Amniotic epithelial cell (primary cell): ENCODE results near the gene BRF1.

ENCODE experiments used
- DNase-seq: peaks from one replicate; pipeline ENCODE4 v3.0.0-alpha.2; 2010; ENCODE audit warnings: low read depth

BRF1 gene

DNA sequence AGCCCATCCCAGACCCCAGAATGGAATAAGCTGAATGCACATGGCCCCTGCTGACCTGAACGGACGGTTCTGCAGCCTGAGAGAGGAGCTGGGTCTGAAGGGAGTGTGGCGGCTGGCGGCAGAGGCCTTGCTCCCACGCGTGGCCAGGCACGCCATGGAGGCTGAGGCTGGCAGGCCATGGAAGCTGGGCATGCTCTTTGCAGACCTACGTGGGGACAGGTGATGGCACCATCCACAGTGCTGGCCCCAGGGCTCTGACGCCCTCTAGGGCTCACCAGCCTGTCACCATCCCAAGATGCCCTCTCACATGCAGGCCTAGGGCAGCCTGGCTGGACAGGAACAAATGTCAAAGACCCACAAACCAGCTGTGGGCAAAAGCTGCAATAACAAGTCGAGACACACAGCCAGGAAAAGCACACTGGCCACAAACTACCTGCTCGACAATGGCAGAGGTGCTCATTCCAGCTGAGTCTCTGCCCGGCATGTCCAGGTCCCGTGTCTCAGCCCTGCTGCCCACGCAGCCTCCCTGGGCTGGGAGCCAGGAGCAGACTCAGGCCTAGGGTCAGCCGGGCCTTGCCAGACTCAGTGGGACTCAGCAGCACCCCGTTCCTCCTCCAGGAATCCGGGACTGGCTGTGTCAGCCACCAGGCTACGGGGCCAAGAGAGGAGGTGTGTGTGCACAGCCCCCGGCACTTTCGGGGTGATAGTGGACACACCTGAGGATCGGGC lies 32.8 kb downstream of the BRF1 start:
- DNase-seq: no peak

DNA sequence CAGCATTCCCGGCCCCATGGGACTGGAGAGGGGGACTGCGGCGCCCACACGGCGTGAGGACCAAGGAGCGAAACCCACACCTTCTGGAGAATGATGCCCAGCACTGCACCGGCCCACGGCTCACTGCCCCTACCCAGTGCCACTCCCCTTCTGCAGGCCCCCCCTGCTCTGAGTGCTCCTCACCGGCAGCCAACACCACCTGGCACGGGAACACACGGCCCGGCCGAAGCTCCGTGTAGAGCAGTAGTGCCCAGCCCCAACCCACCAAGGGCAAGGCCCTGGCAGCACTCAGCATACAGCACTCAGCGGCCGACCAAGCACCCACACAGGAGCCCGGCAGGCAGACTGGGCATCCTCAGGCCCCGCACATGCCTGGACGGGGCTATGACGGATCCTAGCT lies 39.0 kb downstream of the BRF1 start:
- DNase-seq: no peak

- DNase-seq: no peak
Measured at GRCh38 chr14:105260959-105261358, 39.8 kb downstream of the BRF1 start.

DNA sequence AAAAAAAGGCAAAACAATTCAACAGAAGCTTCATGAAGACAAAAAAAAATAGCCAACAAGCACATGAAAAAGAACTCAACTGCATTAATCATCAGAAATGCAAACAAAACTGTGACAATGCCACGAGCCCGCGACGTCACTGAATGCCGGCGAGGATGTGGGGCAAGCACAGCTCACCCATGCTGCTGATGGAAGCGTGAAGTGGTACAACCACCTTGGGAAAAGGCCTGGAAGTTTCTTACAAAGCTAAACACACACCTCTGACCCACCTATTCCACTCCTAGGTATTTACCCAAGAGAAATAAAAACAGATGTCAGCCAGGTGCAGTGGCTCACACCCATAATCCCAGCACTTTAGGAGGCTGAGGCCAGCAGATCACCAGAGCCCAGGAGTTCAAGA lies 42.0 kb downstream of the BRF1 start:
- no peak for DNase-seq

DNA sequence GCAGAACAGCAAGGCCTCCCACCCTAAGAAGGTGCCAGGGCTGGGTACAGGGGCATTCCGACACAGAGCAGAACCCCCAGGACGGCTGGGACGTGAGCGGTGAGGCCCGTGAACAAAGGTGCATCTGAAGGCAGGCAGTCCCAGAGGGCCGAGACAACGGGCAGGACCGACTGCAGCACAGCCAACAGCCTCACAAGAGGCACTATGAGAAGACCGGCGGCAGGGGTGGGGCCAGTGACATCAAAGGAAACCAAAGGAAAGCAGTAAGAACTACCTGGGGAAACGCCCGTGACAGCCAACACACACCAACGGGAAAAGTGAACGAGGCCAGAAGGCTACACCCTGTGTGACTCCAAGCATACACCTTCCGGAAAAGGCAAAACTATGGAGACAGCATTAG lies 43.3 kb downstream of the BRF1 start:
- DNase-seq: no peak

DNA sequence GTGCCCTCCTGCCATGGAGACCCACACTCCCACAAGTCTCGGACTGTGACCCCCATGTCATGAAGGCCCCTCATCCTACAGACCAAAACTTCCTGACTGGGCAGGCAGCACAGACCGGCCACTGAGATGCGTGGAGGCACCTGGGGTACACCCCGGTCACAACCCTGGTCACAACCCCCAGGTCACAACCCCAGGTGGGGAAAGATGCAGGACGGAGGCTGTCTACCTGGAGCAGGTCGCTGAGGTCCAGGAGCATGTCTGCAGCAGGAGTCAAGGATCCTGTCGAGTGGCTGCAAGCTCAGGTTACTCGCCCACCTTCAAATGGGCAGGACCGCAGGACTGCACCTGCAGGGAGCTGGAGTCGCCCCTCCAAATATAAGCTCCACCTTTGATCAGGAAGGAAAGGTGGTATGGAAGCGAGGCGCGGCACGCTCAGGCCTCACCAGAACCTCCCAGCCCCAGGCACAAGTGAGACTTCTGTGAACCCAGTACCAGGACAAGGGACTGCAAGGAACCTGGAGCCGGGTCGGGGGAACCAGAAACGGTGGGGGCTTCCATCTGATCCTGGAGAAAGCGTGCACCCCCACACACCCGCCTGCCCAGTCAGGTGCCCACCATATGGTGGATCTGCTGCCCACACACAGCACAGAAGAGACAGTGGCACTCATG lies 44.4 kb downstream of the BRF1 start:
- no peak for DNase-seq

DNA sequence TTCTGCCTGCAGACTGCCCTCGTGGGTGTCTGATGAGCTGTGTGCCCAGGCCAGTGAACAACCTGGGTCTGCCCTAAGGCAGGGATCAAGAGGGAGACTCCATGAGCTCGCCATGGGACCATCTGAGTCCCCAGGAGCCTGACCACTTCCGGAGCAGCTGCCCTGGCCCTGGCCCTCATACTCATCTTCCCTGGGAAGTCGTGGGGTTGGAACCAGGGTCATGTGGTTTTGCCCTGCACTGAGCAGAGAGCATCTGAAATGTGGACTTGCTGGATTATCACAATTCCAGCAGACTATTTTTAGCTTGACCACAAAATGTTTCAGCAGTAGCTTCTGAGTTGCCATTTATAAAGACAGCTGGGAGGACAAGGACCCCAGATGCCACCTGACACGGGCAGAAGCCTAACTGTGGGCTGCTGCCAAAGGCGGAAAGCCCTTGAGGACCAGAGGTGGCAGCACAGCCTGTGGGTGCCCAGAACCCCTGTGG lies 45.7 kb downstream of the BRF1 start:
- peak; percentile 53 for DNase-seq

DNA sequence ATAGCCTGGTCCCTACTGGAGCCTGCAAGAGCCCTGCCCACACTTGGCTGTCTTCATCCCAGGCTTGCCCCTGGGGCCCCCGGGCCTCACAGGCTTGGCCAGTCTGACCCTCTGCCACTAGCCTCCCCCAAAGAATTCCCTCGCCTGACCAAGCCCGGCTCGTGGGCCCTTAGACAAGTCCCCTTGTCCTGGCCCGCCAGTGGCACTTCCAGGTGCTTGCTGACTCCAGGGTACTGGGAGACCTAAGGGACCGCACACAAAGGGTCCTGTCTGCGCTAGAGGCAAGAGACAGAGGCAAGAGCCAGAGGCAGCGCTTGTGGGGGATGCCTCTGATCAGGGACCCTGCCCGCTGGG lies 47.5 kb downstream of the BRF1 start:
- DNase-seq: no peak

DNA sequence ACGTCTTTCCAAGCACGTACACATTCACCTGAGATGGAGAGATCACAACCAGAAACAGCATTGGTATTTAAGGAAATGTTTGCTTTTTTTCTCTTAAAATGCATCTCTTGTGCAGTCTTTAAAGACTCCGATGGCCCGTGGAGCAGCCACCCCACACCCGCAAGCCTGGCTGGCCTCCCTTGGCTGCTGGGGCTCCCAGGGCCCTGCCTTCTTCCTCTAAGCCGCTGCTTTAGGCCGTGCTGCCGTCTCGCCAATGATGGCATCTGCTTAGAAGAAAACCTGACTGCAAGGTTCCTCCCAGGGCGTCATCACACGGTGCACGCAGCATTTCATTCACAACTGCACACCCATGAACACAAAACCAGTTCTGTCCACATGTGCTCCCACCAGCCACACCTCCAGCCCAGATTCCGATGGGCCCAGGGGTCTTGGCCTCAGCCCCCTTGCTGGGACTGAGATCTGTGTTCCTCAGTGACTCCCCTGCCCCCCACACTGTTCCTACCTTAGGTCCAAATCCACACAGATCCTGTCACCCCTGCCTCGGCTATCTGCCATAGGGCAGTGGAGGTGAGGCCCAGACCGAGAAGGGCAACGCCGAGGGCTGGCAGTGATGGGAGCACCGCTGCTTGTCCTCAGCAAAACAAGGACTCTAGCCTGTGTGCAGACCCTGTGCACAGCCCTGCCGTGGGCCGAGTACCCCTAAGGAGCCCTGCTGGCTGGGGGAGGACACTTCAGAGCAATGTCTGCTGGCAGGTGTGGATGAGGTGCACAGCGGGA lies 48.1 kb downstream of the BRF1 start:
- no peak for DNase-seq

DNA sequence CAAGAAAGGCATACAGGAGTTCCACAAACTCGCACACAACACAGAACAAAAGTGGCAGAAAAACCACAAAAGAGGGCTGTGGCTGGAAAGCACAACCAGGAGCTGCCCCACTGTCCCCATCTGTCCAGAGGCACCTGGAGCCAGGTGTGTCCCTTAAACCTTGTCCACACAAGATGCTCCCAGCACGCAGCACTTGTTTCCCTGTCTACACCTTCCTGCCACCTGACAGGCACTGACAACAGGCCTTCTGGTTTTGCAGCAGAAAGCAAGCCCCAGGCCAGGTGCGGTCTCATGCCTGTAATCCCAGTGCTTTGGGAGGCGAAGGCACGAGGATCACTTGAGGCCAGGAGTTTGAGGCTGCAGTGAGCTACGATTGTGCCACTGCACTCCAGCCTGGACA lies 48.9 kb downstream of the BRF1 start:
- DNase-seq: no peak

- DNase-seq: no peak
Measured at GRCh38 chr14:105250986-105251385, 49.8 kb downstream of the BRF1 start.

DNA sequence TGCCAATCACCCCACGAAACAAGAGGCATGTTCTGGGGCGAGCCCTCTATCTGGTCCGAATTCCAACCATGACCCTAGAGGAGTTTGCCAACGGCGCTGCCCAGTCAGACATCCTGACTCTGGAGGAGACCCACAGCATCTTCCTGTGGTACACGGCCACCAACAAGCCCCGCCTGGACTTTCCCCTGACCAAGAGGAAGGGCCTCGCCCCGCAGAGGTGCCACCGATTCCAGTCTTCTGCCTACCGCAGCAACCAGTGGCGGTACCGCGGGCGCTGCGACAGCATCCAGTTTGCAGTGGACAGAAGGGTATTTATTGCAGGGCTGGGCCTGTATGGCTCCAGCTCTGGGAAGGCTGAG lies 50.8 kb downstream of the BRF1 start:
- DNase-seq: no peak

DNA sequence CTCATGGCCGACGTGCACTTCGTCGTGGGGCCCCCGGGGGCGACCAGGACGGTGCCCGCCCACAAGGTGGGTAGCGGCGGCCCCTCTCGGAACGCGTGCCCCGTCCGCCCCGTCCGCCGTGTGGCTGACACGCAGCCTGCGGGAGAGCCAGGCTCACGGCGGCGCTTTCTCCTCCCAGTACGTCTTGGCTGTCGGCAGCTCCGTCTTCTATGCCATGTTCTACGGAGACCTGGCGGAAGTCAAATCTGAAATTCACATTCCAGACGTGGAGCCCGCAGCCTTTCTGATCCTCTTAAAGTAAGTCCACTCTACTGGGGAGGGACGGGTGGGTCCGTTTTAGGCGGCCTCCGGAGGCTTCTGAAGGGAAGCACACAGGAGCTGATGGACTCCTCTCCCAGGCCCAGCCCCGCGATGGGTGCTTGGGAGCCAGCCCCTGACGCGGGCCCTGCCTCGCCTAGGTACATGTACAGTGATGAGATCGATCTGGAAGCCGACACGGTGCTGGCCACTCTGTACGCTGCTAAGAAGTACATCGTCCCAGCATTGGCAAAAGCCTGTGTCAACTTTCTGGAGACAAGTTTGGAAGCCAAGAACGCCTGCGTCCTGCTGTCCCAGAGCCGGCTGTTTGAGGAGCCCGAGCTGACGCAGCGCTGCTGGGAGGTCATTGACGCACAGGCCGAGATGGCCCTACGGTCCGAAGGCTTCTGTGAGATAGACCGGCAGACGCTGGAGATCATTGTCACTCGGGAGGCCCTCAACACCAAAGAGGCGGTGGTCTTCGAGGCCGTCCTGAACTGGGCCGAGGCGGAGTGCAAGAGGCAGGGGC lies 51.4 kb downstream of the BRF1 start:
- DNase-seq: peak; percentile 30

DNA sequence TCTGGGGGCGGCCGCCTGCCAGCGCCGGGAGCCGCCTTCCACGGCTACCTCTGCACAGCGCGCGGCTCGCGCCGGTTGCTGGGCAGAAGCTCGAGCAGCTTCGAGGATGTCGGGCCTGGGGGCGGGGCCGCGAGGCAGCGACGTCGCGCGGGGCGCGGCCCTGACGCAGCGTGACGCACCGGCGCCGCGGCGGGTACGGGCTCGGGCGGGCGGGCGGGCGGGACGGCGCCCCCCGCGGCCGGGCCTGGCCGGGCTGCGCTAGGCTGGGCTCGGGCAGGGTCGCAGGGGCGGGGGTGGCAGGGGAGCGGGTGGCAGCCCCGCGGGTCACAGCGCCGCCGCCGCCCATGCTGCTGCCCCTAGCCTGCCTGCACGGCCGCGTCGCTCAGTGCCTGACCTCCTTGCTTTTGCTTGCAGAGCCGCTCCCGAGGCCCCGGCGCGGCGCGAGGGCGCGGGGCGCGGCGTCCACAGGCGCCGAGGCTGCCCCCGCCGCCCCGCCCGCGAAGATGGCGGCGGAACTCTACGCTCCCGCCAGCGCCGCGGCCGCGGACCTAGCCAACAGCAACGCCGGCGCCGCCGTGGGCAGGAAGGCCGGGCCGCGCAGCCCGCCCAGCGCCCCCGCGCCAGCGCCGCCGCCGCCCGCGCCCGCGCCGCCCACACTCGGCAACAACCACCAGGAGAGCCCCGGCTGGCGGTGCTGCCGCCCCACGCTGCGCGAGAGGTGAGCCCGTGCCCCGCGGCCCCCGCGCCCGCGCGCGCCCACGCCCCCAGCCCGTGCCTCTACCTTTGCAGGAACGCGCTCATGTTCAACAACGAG lies 52.2 kb downstream of the BRF1 start, which contains the start of gene BTBD6:
Gene BTBD6 (plus strand): TSS at position 166 of the 814 bp plus-strand sequence. CDS start 179 bp downstream, at position 345.
- peak; percentile 75 for DNase-seq

DNA sequence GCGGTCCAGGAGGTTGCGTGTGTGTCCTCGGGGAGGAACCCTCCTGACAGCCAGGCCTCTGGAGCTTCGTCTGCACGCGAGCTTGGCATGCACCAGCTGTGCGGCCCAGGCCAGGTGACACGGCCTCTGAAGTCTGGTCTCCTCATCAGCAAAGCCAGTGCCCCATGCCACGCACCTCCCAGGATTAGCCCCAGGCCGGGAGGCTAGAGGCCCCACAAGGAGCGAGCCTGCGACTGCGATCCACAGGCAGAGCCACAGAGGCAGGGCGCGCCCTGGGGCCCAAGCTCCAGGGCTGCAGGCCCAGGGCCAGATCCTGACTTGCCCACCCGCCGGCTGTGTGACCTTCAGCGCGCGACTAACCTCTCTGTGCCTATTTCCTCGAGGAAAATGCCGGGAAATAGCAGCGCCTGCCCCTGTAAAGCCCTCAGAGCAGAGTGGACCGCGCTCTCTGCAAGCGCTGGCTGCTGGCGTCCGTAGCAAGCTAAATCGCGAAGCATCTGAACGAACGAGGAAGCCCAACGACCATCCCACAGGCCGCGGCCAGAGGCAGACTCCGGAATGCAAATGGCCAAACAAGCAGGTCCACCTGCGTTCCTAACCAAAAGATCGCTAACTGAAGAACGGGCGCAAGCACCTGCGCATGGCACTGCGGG lies 53.0 kb downstream of the BRF1 start:
- no peak for DNase-seq

- DNase-seq: no peak
Measured at GRCh38 chr14:105247026-105247425, 53.8 kb downstream of the BRF1 start.

DNA sequence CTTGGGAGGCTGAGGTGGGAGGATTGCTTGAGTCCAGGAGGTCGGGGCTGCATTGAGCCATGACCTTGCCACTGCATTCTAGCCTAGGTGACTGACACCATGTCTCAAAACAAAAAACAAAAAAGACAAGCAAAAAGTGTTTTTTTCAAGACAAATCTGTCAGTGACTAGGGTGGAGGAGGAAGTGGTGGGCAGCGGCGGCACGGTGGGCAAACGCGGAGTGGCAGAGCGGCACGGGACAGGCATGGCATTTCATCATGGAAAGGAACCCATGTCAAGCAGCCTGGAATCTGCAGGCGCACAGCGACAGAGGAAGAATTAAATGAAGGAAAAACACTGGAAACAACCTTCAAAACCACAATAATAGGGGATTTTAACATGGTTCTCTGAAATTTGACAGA lies 56.5 kb downstream of the BRF1 start:
- DNase-seq: no peak

- DNase-seq: no peak
Measured at GRCh38 chr14:105241641-105242040, 59.2 kb downstream of the BRF1 start.

DNA sequence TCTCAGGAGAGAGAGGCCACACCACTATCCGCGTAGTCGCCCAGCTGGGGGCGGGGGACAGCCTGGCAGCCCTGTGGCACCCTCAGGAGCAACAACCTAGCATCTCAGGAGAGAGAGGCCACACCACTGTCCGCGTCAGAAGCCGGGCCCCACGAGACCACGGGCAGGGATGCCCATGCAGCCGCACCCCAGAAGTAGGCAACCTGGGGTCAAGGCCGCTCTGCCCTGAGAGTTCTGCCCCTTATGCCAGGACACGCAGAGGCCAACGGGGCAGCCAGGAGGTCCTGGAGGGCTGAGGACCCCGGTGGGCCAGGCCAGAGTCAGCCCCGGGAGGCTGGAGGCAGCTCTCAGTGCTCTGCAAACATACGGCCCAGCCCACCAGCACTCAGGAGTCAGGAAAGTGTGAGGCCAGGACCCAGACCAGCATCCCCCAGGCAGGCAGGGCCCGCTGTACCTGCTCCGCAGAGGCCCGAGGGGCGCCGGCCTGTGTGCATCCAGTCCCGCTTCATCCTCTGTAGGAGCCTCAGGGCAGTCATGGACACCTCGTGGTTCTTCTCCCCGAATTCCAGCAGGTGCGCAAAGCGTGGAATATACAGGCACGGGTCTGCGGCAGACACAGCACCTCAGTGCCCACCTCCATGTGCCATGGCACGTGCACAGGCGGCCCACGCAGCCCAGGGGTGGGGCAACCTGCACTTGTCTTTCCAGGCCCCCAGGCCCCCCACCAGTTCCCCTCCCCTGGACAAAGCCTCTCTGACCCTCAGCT lies 59.8 kb downstream of the BRF1 start:
- DNase-seq: no peak

DNA sequence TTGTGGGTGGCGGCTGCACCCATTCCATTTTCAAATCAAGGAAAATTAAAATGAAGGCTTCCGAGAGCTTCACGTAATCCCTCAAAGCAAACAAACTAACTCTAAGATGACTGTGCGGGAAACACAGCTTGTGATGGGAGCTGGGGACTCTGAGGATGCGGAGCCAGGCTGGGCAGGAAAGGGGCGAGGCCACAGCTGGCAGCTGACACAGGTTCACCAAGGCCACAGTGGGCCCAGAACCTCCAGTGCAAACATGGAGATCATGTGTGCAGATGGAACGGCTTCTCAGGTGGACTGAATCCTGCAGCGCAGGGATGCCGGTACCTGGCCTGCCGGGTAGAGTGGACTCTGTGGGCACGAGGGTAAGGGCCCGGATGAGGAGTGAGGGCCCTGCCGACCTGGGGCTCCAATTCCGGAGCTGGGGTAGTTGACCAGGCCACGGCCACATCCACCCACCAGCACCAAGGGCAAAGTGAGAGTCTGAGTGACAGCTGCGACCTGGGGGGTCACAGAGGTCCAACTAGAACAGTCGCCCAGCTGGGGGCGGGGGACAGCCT lies 71.6 kb downstream of the BRF1 start:
- no peak for DNase-seq
